H9 (cell line): Measurements from ENCODE around the gene SEZ6. TPM values are rescaled to one million over a fixed set of nuclear protein-coding genes. Genes with fewer than 3 reads are reported as not detected.
A peak's percentile ranks its signal among the peaks of the same experiment; 100 is the strongest.

Experiments used
- DNase-seq: peaks from one replicate; pipeline ENCODE4 v3.0.0-alpha.2; 2017
- H2AFZ ChIP-seq: one replicate; pipeline ENCODE4 v1.6.1; 2013; ENCODE audit warnings: mild to moderate bottlenecking, low read length, control low read depth, moderate library complexity
- H2AK5ac ChIP-seq: 2 replicates; pipeline ENCODE4 v1.6.1; 2013; ENCODE audit warnings: low read length, control low read depth, mixed read lengths; ENCODE audit not compliant: insufficient read length
- H2BK120ac ChIP-seq: one replicate; pipeline ENCODE4 v1.6.1; 2013; ENCODE audit warnings: low read depth, mild to moderate bottlenecking, low read length, control low read depth, inconsistent platforms; ENCODE audit not compliant: poor library complexity, severe bottlenecking
- H2BK12ac ChIP-seq: 2 replicates; pipeline ENCODE4 v1.6.1; 2013; ENCODE audit warnings: low read length, control low read depth, mixed read lengths, low read depth; ENCODE audit not compliant: insufficient read length
- H2BK15ac ChIP-seq: 2 replicates; pipeline ENCODE4 v1.6.1; 2013; ENCODE audit warnings: low read depth, low read length, control low read depth
- H2BK20ac ChIP-seq: one replicate; pipeline ENCODE4 v1.6.1; 2013; ENCODE audit warnings: low read depth, mild to moderate bottlenecking, low read length, control low read depth, inconsistent platforms; ENCODE audit not compliant: poor library complexity, severe bottlenecking
- H2BK5ac ChIP-seq: 2 replicates; pipeline ENCODE4 v1.6.1; 2013; ENCODE audit warnings: low read length, control low read depth, mixed read lengths; ENCODE audit not compliant: insufficient read length
- H3K14ac ChIP-seq: 2 replicates; pipeline ENCODE4 v1.6.1; 2013; ENCODE audit warnings: low read length, control low read depth; ENCODE audit not compliant: insufficient read depth
- H3K18ac ChIP-seq: 2 replicates; pipeline ENCODE4 v1.6.1; 2013; ENCODE audit warnings: low read depth, mild to moderate bottlenecking, mixed read lengths, low read length, control low read depth; ENCODE audit not compliant: insufficient read length
- H3K23ac ChIP-seq: 2 replicates; pipeline ENCODE4 v1.6.1; 2013; ENCODE audit warnings: low read length, control low read depth, mixed read lengths, low read depth; ENCODE audit not compliant: insufficient read length
- H3K23me2 ChIP-seq: 2 replicates; pipeline ENCODE4 v1.6.1; 2013; ENCODE audit warnings: low read depth, mild to moderate bottlenecking, mixed read lengths, low read length, control low read depth; ENCODE audit not compliant: insufficient read length, poor library complexity, severe bottlenecking
- H3K27ac ChIP-seq: 2 replicates; pipeline ENCODE4 v1.5.1; 2013; ENCODE audit warnings: low read length, control low read depth, mixed read lengths, low read depth; ENCODE audit not compliant: insufficient read length
- H3K27me3 ChIP-seq: 2 replicates; pipeline ENCODE4 v1.6.1; 2013; ENCODE audit warnings: low read length, control low read depth, inconsistent platforms; ENCODE audit not compliant: insufficient read depth
- H3K4ac ChIP-seq: 2 replicates; pipeline ENCODE4 v1.6.1; 2013; ENCODE audit warnings: low read depth, mild to moderate bottlenecking, control low read depth, inconsistent platforms, low read length, moderate library complexity
- H3K4me1 ChIP-seq: 2 replicates; pipeline ENCODE4 v1.6.1; 2013; ENCODE audit warnings: low read length, control low read depth, inconsistent platforms; ENCODE audit not compliant: insufficient read depth
- H3K4me2 ChIP-seq: 2 replicates; pipeline ENCODE4 v1.6.1; 2013; ENCODE audit warnings: low read length, control low read depth, mixed read lengths; ENCODE audit not compliant: insufficient read length, insufficient read depth
- H3K56ac ChIP-seq: 2 replicates; pipeline ENCODE4 v1.6.1; 2013; ENCODE audit warnings: low read depth, mild to moderate bottlenecking, mixed read lengths, low read length, control low read depth; ENCODE audit not compliant: insufficient read length
- H3K79me1 ChIP-seq: 2 replicates; pipeline ENCODE4 v1.6.1; 2013; ENCODE audit warnings: low read depth, mild to moderate bottlenecking, moderate library complexity, low read length, control low read depth, inconsistent platforms; ENCODE audit not compliant: insufficient read depth, poor library complexity, severe bottlenecking
- H3K79me2 ChIP-seq: 2 replicates; pipeline ENCODE4 v1.6.1; 2013; ENCODE audit warnings: low read length, control low read depth, inconsistent platforms; ENCODE audit not compliant: insufficient read depth
- H3K9ac ChIP-seq: 2 replicates; pipeline ENCODE4 v1.6.1; 2013; ENCODE audit warnings: low read length, control low read depth, mixed read lengths; ENCODE audit not compliant: insufficient read length; ENCODE audit errors: extremely low read depth
- H3K9me3 ChIP-seq: one replicate; pipeline ENCODE4 v1.6.1; 2013; ENCODE audit warnings: low read depth, low read length, inconsistent platforms; ENCODE audit not compliant: control insufficient read depth
- H3T11ph ChIP-seq: one replicate; pipeline ENCODE4 v1.6.1; 2013; ENCODE audit warnings: mild to moderate bottlenecking, low read length, control low read depth, inconsistent platforms
- H4K20me1 ChIP-seq: one replicate; pipeline ENCODE4 v1.6.1; 2013; ENCODE audit not compliant: control insufficient read depth, insufficient read length, insufficient read depth
- H4K5ac ChIP-seq: 2 replicates; pipeline ENCODE4 v1.6.1; 2013; ENCODE audit warnings: low read depth, mild to moderate bottlenecking, mixed read lengths, low read length, control low read depth; ENCODE audit not compliant: insufficient read length
- H4K8ac ChIP-seq: replicated peaks from 2 replicates; pipeline ENCODE4 v1.6.1; 2013; ENCODE audit warnings: low read length, control low read depth, mixed read lengths, low read depth; ENCODE audit not compliant: insufficient read length
- H4K91ac ChIP-seq: 2 replicates; pipeline ENCODE4 v1.6.1; 2013; ENCODE audit warnings: low read depth, mild to moderate bottlenecking, moderate library complexity, mixed read lengths, low read length, control low read depth; ENCODE audit not compliant: insufficient read length
- H3K27ac Mint-ChIP-seq, 3 experiments: 2 replicates in 2 of 3; 3 replicates in 1 of 3; pipeline ENCODE4 v1.8.0; 2020 to 2021; ENCODE audit warnings: mixed read lengths in 3 of 3, mild to moderate bottlenecking in 1 of 3, moderate library complexity in 1 of 3
- H3K27me3 Mint-ChIP-seq: 2 replicates; pipeline ENCODE4 v1.8.0; 2021; ENCODE audit warnings: low read depth, mild to moderate bottlenecking, moderate library complexity, mixed read lengths
- H3K36me3 Mint-ChIP-seq, 3 experiments: 2 replicates in 2 of 3; 3 replicates in 1 of 3; pipeline ENCODE4 v1.8.0; 2020 to 2021; ENCODE audit warnings: low read depth in 3 of 3, mixed read lengths in 3 of 3; ENCODE audit not compliant: insufficient read depth in 1 of 3
- H3K4me1 Mint-ChIP-seq, 2 experiments: 2 replicates each; pipeline ENCODE4 v1.8.0; 2020; ENCODE audit warnings: mixed read lengths in 2 of 2
- H3K4me3 Mint-ChIP-seq, 2 experiments: 2 replicates in 1 of 2; 3 replicates in 1 of 2; pipeline ENCODE4 v1.8.0; 2020 to 2021; ENCODE audit warnings: mild to moderate bottlenecking in 2 of 2, mixed read lengths in 2 of 2, moderate library complexity in 1 of 2
- H3K9me3 Mint-ChIP-seq, 2 experiments: 2 replicates in 1 of 2; 3 replicates in 1 of 2; pipeline ENCODE4 v1.8.0; 2020; ENCODE audit warnings: mild to moderate bottlenecking in 2 of 2, mixed read lengths in 2 of 2, moderate library complexity in 1 of 2
- CTCF ChIP-seq: fragments of 200-600 bp; sonication (generic); conservative IDR thresholded peaks from 3 replicates; pipeline ENCODE4 v1.8.0; 2021; ENCODE audit warnings: antibody characterized with exemption, mild to moderate bottlenecking
- WGBS: extraction: QIAGEN DNeasy Blood & Tissue Kit; methylation state at CpG from one replicate; pipeline ENCODE4 v1.1.7; 2013; ENCODE audit warnings: missing lambda C conversion rate, low lambda C conversion rate, mixed read lengths; ENCODE audit not compliant: insufficient read length; ENCODE audit errors: extremely low coverage; 5-methylcytosine and 5-hydroxymethylcytosine counted together
- total RNA-seq: library from RNA; stranded (reverse); gene quantifications from 2 replicates; pipeline ENCODE4 v1.2.1, GENCODE V29; 2021

Gene SEZ6
- total RNA-seq, 1 experiment from 2014 or later: 1.8 TPM

GRCh38 chr17:28917029-28917428, 88.8 kb downstream of the SEZ6 start:
- Histone ChIP-seq H3K4ac (no peak overlapping the region), H4K8ac (no peak overlapping the region), H3K27ac (no peak overlapping the region), H3K56ac (no peak overlapping the region), H4K20me1 (no peaks in the 10 kb centered on the region), H3K23me2 (no peaks in the 10 kb centered on the region), H2BK12ac (no peak overlapping the region), H3K27me3 (no peaks in the 10 kb centered on the region), H3K9me3 (no peaks in the 10 kb centered on the region), H3K23ac (no peak overlapping the region), H3K9ac (no peak overlapping the region), H3K14ac (no peak overlapping the region), H2BK20ac (no peak overlapping the region), H3K18ac (no peak overlapping the region), H2AFZ (no peak overlapping the region), H3K4me1 (no peaks in the 10 kb centered on the region), H2BK15ac (no peak overlapping the region), H3T11ph (no peak overlapping the region), H4K91ac (no peak overlapping the region), H4K5ac (no peak overlapping the region), H2BK120ac (no peak overlapping the region), H3K79me1 (no peaks in the 10 kb centered on the region), H2AK5ac (no peak overlapping the region), H3K79me2 (no peaks in the 10 kb centered on the region), H3K4me2 (no peak overlapping the region), H2BK5ac (no peak overlapping the region)
- Mint-ChIP-seq H3K36me3 (peaks cover 76 to 92% (median 92%) of the 10 kb centered on the region in 3 experiments), H3K4me3 (no peak overlapping the region), H3K9me3 (no peaks in the 10 kb centered on the region), H3K4me1 (no peaks in the 10 kb centered on the region), H3K27ac (peak overlapping the region in 2 of 3 experiments; percentile 32 to 73; a peak in 2 of 7 replicates), H3K27me3 (no peaks in the 10 kb centered on the region)
- no peak for DNase-seq
- no peak for TF ChIP-seq CTCF
- WGBS: no CpG with 5 or more reads among the region's 12 CpGs
